Cardiac fibroblast (primary cell): ENCODE results near the gene EDNRB.

Experiments used
- DNase-seq, 2 donors: peaks; one replicate each; pipeline versions ENCODE4 v3.0.0 to v3.0.0-alpha.2; 2010; ENCODE audit warnings: low read depth in 2 of 2
- H3K4me3 ChIP-seq, 2 donors: replicated peaks in 1 of 2; 1 replicate in 1 of 2; 2 replicates in 1 of 2; pipeline ENCODE4 v1.5.1; 2011; ENCODE audit warnings: low read depth in 2 of 2, low read length in 2 of 2, mild to moderate bottlenecking in 2 of 2, moderate library complexity in 1 of 2
- TF ChIP-seq, protein P1 (sequence below): IDR thresholded peaks from one replicate; pipeline ENCODE4 v1.5.1; 2011; ENCODE audit warnings: low read depth, mild to moderate bottlenecking, low read length, inconsistent platforms

EDNRB gene

DNA sequence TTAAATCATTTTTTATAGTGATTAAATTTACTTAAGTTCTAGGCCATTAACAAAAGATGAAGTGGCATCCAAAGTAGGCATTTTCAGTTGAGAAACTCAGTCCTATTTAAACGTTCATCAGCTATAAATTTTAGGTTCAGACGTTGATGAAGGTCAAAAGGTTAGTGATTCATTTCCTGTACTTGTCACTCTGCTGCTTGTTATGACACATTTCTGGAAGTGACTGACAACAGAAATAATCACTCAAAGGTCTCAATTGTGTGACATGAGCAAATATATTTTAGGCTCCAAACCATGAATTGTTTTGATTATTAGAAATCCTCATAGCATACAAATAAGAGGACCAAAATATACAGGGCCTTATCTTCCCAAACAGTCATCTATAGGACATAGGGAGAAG, 10.3 kb upstream of the EDNRB start:
- no peak overlapping the region for H3K4me3 ChIP-seq
- DNase-seq, result peak in 1 of 2 donors; percentile 12
- TF ChIP-seq, protein P1, sequence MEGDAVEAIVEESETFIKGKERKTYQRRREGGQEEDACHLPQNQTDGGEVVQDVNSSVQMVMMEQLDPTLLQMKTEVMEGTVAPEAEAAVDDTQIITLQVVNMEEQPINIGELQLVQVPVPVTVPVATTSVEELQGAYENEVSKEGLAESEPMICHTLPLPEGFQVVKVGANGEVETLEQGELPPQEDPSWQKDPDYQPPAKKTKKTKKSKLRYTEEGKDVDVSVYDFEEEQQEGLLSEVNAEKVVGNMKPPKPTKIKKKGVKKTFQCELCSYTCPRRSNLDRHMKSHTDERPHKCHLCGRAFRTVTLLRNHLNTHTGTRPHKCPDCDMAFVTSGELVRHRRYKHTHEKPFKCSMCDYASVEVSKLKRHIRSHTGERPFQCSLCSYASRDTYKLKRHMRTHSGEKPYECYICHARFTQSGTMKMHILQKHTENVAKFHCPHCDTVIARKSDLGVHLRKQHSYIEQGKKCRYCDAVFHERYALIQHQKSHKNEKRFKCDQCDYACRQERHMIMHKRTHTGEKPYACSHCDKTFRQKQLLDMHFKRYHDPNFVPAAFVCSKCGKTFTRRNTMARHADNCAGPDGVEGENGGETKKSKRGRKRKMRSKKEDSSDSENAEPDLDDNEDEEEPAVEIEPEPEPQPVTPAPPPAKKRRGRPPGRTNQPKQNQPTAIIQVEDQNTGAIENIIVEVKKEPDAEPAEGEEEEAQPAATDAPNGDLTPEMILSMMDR, result no peak

DNA sequence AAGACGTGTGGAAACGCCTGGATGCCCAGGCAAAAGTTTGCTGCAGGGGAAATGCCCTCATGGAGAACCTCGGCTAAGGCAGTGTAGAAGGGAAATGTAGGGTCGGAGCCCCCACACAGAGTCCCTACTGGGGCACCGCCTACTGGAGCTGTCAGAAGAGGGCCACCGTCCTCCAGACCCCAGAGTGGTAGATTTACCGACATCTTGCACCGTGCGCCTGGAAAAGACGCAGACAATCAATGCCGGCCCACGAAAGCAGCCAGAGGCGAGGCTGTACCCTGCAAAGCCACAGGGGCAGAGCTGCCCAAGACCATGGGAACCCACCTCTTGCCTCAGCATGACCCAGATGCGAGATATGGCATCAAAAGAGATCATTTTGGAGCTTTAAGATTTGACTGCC, 7.0 kb upstream of the EDNRB start:
- H3K4me3 ChIP-seq, result no peak overlapping the region
- DNase-seq, result no peak
- TF ChIP-seq, protein P1, result no peak

DNA sequence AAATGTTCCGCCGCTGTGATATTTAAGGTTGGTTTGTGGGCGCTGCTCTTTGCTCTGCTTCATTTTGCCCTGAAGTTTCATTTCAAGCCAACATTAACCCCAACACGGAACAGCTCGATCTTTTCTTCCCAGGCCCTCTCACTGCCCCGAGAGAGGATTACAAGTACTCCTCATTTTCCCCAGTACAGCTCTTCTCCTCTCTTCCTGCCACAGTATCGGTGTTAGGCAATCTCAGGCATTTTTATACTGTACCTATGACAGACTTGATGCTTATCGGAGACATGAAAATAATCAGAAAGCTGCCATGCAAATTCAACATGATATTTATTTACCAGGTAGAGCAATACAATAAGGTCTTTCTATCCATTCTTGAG, 1.3 kb upstream of the EDNRB start:
- peak overlapping the region; percentile 66 to 67 for H3K4me3 ChIP-seq
- peak in 1 of 2 donors; percentile 6 for DNase-seq
- TF ChIP-seq, protein P1, result no peak

DNA sequence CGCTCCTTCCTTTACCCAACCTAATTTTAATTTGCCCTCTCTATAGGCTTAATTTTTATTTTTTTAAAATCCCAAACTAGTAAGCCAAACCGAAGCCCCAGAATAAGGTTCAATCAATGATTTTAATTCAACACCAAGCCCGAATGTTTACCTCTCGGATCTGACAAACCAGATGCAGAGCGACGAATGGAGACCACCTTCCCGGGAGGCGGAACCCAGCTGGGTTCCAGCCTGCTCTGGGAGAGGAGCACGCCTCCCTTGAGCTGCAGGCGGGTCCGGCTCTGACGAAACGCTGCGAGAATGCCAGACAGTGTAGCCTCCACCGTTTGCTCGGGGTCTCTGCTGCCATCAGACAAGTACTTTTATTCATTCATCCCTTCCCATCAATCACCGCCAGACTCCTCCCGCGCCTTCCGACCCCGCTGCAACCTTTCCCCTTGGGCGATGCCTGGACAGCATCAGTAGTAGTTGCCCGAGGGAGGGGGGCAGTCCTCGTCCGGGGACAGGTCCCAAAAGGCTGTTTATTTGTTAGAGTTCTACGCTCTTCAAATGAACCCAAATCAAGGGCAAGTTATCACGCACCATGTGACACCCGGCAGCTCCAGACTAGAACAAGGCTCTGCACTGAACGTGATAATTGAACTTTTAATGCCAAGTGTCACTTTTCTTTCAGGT, 752 bp upstream of the EDNRB start:
- TF ChIP-seq, protein P1, result no peak
- DNase-seq, result peak; percentile 42 to 52
- peak overlapping the region; percentile 66 to 67 for H3K4me3 ChIP-seq

DNA sequence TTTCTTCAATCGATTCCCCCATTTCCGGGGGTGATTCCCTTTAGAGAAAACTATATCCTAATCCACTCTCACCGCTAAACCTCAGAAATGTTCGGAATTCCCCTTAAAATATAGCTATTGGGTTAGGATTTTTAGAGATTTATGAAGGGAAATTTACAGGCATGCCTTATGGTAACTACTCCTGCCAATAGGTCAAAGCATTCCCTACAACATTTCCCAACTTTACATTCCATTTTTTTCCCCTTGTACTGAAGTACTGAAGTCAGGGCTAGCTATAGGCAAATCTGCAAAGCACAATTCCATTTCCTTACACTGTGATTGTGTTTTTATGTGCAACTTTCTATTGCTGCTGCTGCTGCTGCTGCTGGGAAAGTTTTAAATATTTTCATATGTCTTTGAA, 2.1 kb downstream of the EDNRB start:
- DNase-seq, result no peak
- no peak overlapping the region for H3K4me3 ChIP-seq
- TF ChIP-seq, protein P1, result no peak

DNA sequence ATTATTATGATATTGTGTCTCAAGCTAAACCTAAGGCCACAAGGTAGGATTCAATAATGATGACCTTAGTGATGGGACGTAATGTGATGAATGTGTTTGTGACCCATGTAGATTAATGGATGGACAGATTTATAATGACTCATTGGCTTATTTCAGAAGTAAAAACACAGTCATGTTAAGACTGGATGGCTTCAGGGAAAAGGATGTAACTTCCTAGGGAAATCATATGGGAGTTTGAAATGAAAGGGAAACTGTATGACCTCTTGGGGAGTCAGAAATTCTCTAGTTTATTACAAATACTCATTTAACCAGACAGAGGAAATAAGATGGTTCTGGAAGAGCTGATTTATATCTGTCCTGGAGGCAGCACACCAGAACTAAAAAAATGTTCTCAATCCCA, 2.9 kb downstream of the EDNRB start:
- TF ChIP-seq, protein P1, result no peak
- DNase-seq, result no peak
- H3K4me3 ChIP-seq, result no peak overlapping the region

DNA sequence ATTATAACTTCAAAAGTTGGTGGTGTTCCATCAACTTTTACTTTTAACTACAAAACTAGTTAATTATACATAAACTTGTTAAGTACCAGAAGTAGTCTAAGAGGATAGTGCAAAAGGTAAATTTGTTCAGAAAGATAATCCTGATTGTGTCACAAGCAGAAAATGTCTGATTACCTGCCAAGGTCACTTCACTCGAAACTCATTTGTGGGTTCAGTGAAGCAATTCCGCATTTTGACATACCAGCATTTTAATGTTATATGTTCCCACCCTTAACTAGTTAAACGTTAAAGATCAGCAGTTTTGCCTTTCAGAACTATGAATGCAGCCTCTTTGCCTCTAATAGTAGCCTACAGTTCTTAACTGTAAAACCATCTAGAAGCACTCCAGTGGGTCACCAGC, 5.6 kb downstream of the EDNRB start:
- no peak overlapping the region for H3K4me3 ChIP-seq
- TF ChIP-seq, protein P1, result no peak
- no peak for DNase-seq
